Stimulated activated CD4-positive, alpha-beta T cell treated with anti-CD3 and anti-CD28 coated beads, Interleukin-12 subunit alpha, Interleukin-12 subunit beta, amount 100 ng/mL, for 4 hours (primary cell): ENCODE data around the gene PIP5K1C.
"Not testable (repeated sequence)": the region's sequence is repeated elsewhere in the genome, so short reads cannot be mapped to it uniquely, and the experiment has no call there.

ENCODE experiments used
- DNase-seq: peaks from one replicate; pipeline ENCODE4 v3.0.0-alpha.2; 2020

The PIP5K1C gene

DNA sequence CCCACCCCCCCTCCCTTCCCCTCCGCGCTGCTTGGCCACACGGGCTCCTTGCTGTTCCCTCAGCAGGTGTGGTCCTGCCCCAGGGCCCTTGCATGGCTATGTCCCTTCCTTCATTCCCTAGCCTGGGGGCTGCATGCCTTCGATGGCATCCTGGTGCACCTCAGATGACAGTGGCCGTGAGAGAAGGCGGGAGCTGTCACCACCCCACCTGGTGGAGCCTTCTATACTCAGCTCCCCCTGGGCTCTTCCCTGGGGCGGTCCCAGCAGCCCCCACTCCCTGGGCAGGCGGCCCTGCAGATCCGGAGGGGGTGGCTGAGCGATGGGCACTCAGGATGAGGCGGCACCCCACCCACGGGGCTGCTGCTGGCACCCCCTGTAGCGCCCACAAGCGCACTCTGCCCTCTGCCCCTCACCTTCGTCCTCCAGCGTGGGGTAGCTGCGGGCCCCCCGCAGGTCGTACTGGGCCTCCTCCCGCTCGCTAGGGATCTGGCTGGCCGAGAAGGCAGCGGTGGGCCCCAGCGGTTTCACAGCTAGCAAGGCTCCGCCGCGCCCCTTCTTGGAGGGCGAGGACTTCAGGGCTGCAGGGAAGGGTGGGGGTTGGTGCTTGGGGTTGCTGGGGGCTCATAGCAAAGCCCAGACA is 56.5 kb downstream of the PIP5K1C start:
- no peak for DNase-seq

DNA sequence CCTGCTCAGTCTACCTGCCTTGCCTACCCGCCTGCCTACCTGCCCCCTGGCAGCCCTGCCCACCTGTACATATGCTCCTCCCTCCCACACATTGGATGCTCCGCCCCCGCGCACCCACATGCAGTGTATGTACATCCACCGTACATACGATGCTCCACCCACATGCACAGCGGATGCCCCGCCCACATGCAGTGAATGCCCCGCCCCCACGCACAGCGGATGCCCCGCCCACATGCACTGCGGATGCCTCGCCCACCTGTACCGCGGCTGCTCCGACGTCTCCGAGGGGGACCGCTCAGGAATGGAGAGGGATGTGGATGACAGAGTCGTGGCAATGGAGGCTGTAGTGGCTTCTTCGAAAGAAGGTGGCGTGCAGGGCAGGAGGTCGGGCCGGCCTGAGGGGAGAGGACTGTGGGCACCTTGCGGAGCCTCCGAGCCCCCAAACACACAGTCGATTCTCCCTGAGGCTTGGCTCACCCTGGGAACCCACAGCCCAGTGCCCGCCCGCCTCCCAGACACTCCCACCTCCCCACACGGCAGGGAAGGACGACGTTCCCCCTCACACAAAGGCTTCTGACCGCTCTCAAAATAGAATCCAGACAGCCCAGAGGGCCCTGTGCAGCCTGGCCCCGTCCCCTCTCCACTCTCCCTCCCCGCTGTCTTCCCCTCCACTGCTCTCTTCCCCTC is 57.1 kb downstream of the PIP5K1C start:
- peak; percentile 15 for DNase-seq

DNA sequence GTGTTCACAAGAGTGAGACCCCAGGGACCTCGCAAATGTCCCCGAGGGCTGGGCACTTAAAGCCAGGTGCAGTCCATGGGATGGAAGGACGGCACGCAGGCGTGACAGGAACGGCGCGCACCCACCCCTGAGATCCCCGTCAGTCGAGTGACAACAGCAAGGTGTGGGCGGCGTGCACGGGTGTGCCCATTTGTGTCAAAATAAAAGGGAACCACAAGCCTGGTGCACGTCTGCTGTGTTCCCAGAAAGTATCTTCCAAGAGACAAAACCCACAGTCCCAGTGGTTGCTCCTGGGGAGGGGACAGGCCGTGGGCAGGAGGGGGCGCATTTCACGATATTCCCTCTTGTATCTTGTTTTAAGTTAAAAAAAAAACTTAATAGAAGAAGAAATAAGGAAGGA is 58.0 kb downstream of the PIP5K1C start:
- no peak for DNase-seq

DNA sequence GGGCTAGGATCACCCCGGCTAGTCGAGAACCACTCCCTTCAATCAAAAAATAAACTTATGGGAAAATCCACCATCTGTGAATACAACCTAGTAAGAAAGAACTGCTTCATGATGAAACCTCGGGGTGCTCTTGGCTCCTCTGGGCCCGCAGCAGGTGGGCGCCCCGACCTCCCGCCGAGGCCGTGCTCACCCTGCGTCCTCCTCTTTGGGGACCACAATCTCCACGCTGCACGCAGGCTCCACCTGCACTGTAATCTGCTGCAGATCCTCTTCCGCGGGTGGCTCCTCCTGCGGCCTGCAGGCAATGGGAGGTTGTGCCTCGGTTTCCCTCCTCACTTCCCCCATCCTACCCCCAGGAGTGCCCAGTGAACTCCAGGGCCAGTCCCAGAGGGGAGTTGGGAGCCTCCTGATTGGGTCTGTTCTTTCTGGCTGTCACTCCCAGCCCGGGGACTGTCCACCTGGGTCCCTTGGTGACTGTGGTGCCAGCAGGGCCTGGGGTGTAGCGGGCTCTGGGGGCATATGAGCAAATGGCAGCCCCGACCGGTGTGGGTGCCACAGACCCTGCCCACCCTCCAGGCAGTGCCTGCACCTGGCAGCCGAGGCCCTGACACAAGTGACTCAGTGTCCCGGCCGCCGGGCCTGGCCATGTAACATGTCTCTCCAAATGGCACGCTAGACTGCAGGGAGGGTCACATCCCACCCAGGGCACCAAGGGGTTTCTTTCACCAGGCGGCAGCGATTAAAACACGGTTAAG is 58.6 kb downstream of the PIP5K1C start:
- no peak for DNase-seq

DNA sequence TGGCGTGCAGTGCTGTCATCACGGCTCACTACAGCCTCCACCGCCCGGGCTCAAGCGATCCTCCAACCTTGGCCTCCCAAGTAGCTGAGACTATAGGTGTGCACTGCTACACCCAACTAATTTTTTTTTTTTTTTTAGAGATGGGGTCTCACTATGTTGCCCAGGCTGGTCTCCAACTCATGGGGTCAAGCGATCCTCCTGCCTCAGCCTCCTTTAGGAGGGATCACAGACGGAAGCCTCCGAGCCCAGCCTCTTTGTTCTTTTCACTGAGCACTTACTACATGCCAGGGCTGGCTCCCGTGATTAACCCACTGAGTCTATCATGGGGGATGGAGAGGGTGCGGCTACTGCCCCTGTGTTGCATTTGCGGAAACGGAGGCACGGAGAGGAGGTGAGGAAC is 60.8 kb downstream of the PIP5K1C start:
- no peak for DNase-seq

DNA sequence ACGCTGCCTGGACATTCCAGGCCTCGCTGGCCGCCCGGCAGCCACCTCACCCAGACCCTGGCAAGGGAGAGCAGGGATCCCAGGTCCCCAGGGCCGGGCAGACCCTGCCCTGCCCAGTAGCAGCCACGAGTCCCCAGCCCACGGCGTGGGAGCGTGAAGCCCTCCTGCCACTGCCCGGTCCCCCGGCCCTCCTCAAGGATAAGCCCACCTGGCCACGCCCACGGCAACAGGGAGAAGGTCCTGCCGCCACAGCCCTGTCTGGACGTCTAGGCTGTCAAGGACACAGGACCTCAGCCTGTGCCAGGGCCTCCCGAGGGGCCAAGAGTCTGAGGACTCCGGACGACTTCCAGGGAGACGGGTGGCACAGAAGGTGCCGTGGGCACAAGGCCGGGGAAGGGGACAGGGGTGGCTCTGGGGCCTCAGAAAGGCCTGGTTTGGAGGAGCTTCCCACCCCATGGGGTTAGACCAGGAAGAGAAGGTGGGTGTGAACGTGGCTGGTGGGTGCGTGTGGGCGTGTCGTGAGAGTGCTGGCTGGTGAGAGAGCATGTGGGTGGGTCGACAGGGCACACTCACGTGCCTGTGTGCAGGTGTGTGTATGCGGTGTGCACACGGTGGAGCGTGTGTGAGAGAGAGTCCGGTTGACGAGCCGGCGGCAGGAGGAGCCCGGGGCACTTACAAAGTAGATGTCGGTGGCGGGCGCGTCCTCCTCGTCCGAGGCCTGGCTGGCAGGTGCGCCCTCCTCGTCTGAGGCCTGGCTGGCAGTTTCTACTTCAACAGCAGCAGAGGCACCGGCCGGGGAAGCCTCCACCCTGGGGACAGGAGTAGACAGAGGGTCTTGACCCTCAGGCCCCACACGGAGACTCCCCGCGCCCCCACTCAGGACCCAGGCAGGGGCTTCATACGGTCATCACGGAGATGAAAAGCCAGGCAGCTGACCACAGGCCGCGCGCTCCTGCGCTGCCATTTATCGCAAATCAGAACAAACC is 61.8 kb downstream of the PIP5K1C start:
- no peak for DNase-seq

DNA sequence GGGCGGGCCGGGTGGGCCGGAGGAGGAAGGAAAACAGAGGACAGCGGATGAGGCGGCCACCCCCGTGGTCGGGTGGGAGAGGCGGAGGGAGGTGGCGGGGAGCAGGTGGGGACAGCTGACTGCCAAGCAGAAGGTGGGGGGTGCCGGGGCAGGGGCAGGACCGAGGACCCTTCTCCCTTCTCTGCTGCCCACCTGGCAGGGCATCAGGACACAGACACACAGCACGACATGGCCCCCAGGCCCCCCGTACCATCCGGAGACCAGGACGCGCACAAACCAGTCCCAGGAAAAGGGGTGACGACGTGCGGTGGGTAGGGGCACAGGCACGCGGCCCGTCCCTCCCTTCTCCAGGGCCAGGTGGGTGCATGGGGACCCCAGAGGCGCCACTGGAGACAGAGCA is 62.6 kb downstream of the PIP5K1C start:
- no peak for DNase-seq

DNA sequence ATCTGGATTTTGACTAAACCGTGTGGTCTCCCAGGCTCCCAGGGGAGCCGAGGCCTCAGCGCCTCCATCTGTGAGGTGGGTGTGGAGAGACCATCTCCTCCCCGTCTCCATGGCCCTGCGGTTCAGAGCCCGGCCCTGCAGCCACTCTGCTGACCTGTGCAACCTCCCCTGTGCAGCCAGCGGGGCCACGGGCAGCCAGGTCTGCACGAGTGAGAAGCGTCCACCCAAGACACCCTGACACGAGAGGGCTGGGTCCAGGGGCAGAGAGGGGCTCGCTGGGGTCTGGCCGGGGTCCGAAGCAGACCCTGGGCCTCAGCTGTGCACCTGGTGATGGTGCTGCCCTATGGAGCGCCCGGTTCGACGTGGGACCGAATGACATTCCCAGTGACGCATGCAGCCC is 63.3 kb downstream of the PIP5K1C start:
- DNase-seq, result no peak

DNA sequence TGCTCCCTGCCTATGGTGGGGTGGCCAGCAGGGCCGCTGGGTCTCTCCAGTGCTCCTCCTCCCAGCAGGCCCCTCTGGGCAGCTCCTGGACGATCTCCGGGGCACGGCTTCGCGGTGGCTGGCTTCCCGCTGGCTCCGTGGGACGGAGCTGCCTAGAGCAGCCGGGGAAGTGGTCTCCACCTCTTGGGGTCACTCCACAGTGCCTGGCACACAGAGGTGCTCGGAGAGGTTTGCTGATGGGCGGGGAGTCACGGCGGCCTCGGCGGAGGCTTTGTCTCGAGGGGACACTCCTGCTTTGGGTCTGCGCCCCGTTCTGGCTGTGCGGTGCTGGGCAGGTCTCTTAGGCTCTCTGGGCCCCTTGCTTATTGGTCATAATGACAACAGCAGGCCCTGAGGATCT is 63.8 kb downstream of the PIP5K1C start:
- DNase-seq, result no peak

DNA sequence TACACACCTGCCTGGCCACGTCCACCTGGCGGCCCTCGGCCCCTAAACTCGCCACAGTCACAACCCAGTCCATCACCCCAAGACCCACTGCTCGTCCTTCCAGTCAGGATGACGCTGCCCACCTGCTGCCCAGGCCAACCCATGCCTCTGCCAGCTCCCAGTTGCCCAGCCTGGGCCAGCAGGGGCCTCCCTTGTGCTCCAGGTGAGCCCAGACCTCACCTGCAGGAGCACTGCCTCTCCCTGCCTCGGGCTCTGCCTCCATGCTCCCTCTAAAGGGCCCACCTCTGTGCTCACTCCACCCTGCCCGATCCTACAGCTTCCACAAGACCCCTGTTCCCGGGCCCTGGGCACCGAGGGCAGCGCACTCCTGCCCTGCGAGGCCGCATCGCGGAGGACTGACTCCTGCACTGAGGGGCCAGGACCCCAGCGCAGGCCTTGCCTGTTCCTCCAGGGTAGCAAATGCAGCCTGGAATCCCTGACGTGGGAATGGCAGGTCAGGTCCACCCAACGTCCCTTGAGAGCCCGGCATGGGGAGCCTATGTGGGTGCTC is 65.7 kb downstream of the PIP5K1C start:
- DNase-seq, result no peak

DNA sequence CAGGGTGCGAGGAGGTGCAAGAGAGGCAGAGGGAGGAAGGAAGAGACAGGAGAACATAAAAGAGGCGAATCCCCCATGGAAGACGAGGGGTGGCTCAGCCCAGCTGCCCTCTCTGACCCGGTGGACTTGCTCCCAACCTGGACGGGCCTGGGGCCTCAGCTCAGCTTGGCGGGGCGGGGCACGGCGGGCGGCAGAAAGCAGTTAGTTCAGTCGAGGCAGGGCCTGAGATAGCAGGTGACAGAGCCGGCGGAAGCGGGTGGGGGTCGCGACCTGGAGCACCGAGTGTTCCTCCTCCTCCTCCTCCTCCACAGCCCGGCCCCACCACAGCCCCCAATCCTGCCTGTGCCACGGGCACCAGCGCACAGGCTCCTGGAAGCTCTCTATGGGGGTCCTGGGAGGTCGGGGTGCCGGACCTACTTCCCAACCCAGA is 66.7 kb downstream of the PIP5K1C start:
- no peak for DNase-seq

DNA sequence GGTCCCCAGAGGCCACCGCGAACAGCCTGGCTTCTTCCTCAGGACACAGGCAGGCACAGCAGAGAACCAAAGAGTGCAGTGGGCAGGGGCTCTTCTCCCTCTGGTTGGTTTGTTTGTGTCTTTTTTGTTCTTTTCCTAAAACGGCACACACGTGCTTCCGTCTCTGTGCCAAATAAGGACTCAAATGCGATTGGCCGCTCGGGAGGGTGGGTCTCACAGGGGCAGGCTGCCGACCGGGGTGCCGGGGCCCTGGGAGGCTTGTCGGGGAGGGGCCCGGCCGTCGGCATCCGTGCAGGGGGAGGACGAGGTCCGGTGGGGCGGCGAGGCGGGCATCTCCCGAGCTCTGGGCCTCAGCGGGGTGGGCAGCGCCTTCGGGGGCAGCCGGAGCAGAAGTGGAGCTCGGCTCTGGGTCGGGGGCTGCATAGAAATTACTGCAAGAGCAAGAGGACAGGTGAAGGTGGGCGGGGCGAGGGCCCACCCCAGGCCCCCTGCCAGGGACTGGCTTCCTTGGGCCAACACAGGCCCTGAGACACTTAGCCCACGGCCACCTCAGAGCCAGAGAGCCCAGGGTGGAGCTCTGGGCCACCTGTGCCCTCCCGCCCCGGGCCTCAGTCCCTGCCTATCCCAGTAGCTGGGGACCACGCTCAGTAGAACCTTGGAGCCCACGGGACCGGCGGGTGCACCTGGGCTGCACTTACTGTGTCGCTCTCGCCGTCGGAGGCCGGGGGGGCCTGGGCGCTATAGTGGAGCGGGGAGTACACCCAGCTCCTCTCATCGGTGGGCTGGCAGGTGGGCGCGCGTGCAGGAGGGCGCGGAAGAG is 67.3 kb downstream of the PIP5K1C start:
- DNase-seq, result no peak

DNA sequence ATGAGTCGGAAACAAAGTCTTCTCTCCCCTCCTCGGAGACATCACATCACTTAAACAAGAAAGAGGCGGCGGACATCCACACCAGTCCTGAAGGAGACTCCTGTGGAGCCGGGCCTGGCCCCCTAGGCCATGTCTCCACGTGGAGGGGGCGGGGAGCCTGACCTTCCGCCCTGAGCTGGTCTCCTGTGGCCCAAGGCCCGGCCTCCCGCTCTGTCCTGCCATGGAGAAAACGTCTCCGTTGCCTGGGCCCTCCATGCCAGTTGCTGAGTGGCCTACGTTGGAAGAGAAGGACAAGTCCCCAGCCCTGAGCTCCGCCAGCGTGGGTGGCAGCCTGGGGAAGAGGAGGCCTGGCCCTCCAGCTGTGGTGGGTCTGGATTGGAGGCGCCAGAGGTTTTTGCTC is 68.2 kb downstream of the PIP5K1C start:
- DNase-seq, result no peak

DNA sequence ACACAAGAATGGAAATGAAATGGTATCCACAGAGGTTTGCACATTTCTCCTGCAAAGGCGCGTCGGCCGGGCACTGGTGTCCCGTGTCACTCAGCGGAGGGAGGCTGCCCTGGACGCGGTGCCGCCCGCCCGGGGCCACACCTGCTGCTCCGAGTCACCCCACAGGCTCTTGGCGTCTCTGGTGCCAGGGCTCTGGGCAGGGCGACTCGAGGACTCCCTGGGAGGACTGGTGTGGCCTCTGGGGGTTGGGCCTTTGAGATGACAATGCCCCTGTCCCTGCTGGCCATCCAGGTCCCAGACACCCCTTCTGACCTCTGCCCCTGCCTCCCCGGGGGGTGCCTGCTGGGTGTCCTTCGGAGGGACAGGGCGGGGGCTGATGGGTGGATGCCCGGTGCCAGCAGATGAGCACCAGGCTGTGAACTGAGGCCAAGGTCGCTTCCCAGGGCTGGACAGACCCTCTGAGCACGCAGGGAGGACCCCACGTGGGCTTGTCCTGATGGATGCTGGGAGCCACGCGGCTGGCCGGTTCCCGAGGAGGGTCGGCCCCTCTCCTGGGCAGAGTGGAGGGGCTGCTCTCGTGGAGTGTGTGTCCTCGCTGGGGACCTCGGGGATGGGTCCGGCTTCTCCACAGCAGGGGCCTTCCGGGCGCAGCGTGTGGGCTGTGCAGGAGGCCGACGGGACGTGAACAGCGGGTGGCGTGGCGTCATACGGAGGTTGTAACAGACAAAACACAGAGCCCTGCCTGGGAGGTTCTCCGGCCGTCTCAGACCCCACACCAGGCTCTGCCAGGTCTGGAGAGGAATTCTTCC is 69.0 kb downstream of the PIP5K1C start:
- no peak for DNase-seq

DNA sequence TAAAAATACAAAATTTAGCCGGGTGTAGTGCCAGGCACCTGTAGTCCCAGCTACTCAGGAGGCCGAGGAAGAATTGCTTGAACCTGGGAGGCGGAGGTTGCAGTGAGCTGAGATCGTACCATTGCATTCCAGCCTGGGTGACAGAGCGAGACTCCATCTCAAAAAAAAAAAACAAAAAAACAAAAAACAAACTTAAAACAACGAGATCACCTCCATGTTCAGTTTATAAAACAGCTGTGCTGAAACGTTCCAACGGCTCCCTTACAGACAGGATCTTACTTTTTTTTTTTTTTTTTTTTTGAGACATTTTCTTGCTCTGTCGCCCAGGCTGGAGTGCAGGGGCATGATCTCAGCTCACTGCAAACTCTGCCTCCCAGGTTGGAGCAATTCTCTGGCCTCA is 71.5 kb downstream of the PIP5K1C start:
- not testable (repeated sequence) for DNase-seq

DNA sequence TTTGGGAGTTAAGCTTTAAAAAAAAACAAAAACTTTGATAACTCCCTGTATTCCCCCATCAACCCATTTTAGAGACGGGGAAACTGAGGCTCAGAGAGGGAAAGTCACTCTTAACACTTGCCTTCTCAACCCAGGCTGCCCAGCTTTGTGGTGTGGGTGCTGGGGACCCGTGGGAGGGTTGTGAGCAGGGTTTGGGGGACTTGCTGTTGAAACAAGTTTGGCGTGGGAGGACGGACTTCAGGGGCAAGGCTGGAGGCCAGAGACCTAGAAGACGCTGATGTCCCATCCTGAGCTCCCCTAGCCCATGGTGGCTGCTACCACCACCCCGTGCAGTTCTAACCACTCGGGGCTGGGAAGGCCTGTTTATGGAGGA is 72.9 kb downstream of the PIP5K1C start:
- DNase-seq, result no peak

DNA sequence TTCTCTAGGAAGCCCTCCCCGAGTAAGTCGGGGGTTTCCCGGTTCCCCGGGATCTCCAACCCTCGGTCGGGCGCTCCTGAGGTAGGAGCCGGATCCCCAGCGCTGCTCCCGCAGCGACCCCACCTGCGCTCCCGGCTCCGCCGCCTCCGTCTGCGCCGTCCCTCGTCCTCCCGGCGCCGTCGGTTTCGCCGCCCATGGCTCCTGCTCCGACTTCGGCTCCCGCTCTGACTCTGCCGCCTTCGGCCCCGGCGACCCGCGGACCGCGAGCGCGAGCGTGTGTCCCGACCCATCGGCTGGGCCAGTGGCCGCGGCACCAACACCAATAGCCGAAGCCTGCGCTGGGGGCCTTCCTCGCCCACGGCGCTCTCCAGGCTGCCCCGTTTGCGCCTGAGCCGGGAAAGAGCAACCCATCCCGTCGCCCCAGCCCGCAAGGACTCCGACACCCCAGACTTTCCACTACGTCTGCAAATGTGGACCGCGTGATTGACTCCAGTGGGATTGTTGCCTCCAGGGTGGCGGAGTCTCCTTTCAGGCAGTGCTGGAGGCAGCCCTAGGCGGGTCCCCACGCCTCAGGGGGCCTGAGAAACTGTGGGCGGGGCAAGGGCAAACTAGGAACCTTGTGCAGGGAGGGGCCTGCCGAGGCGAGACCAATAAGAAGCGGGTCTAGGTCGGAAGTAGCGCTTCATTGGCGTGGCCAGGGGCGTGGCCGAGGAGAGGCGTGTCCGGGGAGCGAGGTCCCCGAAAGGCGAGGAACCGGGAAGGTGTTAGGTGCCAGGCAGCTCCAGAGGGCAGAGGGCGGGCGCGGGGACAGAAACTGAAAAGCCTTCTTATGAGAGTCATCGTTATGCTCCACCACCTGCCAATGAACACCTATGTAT is 73.6 kb downstream of the PIP5K1C start, which contains the start of gene CACTIN:
TSS of gene CACTIN (minus strand) at position 318 of the 878 bp plus-strand sequence. CDS start at position 290, 28 bp downstream.
- peak; percentile 99 for DNase-seq

DNA sequence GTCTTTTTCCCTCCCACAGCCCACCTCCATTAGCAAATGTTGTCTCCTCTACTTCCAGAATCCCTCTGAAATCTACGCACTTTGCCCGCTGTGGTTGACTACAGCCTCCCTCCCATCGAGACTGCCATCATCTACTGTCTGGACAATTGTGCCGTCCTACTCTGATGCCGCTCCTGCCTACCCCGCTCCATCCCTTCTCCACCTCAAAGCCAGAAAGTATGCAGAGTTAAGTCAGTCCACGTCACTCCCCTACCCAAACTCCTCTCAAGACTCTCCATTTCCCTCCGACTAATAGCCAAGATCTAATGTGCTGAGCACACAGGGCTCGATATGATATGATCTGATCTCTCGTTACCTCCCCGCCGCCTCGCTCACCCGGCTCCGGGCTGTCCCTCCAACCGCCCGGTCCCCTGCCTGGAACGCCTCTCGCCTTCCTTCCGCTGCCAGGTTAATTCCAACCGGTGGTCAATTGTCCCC is 74.2 kb downstream of the PIP5K1C start:
- peak; percentile 14 for DNase-seq

DNA sequence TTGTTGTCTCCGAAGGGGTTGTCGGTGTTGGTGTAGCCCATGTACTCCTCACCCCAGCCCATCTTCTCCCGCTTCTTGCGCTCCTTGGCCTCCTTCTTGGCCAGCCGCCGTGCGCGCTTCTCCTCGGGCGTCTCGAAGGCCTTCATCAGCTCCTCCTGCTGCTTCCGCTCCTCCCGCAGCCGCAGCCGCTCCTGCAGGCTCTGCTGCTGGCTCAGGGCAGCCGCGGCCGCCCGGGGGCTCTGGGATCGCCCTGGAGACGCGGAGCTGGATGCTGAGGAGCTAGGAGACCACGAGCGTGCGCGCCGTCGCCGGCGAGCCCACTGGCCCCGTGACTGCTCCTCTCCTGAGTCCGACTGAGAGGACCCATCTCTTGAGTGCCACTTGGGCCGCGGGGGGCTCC is 76.6 kb downstream of the PIP5K1C start:
- no peak for DNase-seq
